GM12874 (cell line): ENCODE data around the gene LINC01488.

Experiments used
- CTCF ChIP-seq: IDR thresholded peaks from 2 replicates; pipeline ENCODE4 v1.5.1; 2011; ENCODE audit warnings: low read depth, mild to moderate bottlenecking, control low read depth, low read length, moderate library complexity; ENCODE audit not compliant: insufficient read depth

Gene LINC01488

GRCh38 chr11:69537855-69538640 lies 56.6 kb downstream of the LINC01488 start:
- no peak for TF ChIP-seq CTCF

- TF ChIP-seq CTCF: no peak
These were observed 57.4 kb downstream of the LINC01488 start for GRCh38 chr11:69538854-69539253.

GRCh38 chr11:69539416-69540117 lies 58.1 kb downstream of the LINC01488 start:
- TF ChIP-seq CTCF: no peak

- TF ChIP-seq CTCF: no peak
These were observed 58.9 kb downstream of the LINC01488 start for GRCh38 chr11:69540118-69541000.

GRCh38 chr11:69541001-69541285 lies 59.5 kb downstream of the LINC01488 start:
- no peak for TF ChIP-seq CTCF

- no peak for TF ChIP-seq CTCF
These were observed 60.2 kb downstream of the LINC01488 start for GRCh38 chr11:69541501-69542313.
